ENCODE data around the gene MPPED2. TPM values are rescaled to one million over a fixed set of nuclear protein-coding genes. Genes with fewer than 3 reads are reported as not detected.

MPPED2 gene
- total RNA-seq, 6 experiments from 2014 or later, result 0.12 to 1.8 (median 0.75) TPM

DNA sequence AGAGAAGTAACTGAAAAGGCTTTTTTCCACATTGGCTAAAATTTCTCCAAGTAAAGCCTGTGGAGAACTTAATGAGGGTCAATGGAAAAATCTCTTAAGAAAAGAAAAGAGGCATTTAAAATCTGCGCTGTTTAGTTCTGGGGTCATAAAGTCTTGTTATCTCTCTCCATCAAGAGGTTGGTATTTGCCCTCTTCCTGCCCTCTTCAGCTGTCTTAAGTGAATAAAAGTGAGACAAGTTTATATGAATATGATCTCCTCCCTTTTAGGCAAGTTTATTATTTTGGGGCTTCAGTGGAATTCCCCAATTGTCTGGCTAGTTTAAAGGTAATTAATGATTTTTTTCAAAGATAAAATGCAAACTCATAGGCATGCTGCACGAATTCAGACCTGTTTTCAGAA is 173.6 kb downstream of the MPPED2 start:
- WGBS (ENCODE audit: insufficient coverage, low coverage, low lambda C conversion rate, missing lambda C conversion rate), result 44% methylated on average over 2 of the region's 2 CpGs
- Histone ChIP-seq H3K4me1 (no peaks in the 10 kb centered on the region), H3K4me3 (no peak overlapping the region), H3K27me3 (no peaks in the 10 kb centered on the region), H3K36me3 (no peaks in the 10 kb centered on the region), H3K9me3 (no peaks in the 10 kb centered on the region), H3K27ac (no peak overlapping the region)
- no peak for TF ChIP-seq POLR2A (IDR thresholded peaks at IDR 0.05)
- TF ChIP-seq, protein P1, sequence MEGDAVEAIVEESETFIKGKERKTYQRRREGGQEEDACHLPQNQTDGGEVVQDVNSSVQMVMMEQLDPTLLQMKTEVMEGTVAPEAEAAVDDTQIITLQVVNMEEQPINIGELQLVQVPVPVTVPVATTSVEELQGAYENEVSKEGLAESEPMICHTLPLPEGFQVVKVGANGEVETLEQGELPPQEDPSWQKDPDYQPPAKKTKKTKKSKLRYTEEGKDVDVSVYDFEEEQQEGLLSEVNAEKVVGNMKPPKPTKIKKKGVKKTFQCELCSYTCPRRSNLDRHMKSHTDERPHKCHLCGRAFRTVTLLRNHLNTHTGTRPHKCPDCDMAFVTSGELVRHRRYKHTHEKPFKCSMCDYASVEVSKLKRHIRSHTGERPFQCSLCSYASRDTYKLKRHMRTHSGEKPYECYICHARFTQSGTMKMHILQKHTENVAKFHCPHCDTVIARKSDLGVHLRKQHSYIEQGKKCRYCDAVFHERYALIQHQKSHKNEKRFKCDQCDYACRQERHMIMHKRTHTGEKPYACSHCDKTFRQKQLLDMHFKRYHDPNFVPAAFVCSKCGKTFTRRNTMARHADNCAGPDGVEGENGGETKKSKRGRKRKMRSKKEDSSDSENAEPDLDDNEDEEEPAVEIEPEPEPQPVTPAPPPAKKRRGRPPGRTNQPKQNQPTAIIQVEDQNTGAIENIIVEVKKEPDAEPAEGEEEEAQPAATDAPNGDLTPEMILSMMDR (IDR thresholded peaks at IDR 0.05), result no peak
- no peak for DNase-seq
- intact Hi-C loops (cut with DNase I), result no loop called here
- ATAC-seq, result no peak

DNA sequence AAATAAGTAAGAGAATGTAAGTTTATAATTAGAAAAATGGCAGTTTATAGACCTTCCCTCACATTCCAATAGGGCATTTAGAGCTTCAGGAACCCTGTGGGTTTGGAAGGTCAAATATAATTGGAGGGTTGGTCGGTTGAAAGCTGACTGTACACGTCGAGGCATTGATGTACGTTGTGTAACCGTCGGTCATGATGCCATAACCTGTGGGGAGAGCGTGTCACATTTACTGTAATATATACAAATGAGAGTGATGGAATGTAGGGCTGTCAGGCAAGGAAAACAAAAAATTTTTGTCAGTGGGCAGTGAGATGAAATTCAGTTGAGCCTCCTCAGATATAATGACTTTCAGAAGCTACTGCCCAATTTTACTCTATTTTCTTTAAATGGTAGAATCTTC is 174.8 kb downstream of the MPPED2 start:
- no peak overlapping the region for H3K27ac ChIP-seq
- no peak for TF ChIP-seq POLR2A (IDR thresholded peaks at IDR 0.05)
- TF ChIP-seq, protein P1 (IDR thresholded peaks at IDR 0.05), result no peak
- H3K36me3 ChIP-seq, result no peaks in the 10 kb centered on the region
- no peak overlapping the region for H3K4me3 ChIP-seq
- DNase-seq, result no peak
- no peaks in the 10 kb centered on the region for H3K9me3 ChIP-seq
- intact Hi-C loops (cut with DNase I), result no loop called here
- WGBS (ENCODE audit: insufficient coverage, low coverage, low lambda C conversion rate, missing lambda C conversion rate), result 82% methylated on average over 6 of the region's 7 CpGs
- H3K27me3 ChIP-seq, result no peaks in the 10 kb centered on the region
- no peaks in the 10 kb centered on the region for H3K4me1 ChIP-seq
- no peak for ATAC-seq

DNA sequence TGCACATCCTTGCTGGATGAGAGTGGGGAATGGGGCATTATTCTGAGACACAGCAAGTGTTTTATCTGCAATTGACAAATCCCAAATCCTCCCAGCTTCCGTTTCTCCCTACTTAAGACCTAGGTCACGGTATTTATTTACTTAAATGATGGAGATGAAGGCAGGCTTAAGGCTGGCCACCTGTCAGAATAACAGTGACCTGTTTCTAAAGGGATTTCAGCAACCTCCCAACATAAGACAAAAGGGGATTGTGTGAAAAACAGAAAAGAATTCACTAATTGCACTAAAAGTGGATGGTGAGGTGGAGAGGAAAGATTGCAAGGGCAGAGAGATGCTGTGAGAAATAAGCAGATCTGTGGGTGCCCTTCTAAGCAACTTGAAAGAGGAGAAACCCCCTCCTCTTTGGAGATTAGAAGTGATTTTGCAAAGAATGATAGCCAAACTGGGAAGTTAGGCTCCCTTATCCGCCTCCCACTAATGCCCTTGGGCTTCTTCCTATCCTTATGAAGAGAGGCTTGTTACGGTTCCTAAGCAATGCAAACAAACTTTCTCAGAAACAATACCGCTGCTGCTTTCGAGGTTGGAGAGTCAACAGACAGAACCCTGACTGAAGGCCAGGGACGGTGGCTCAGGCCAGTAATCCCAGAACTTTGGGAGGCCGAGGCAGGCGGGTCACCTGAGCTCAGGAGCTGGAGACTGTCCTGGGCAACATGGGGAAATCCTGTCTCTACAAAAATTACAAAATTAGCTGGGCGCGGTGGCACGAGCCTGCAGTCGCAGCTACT is 179.0 kb downstream of the MPPED2 start:
- Histone ChIP-seq H3K27me3 (no peaks in the 10 kb centered on the region), H3K36me3 (no peaks in the 10 kb centered on the region), H3K9me3 (no peaks in the 10 kb centered on the region), H3K27ac (no peak overlapping the region), H3K4me3 (no peak overlapping the region), H3K4me1 (no peaks in the 10 kb centered on the region)
- TF ChIP-seq, protein P1 (IDR thresholded peaks at IDR 0.05), result no peak
- no peak for TF ChIP-seq POLR2A (IDR thresholded peaks at IDR 0.05)
- ATAC-seq (no peak), DNase-seq (no peak)
- WGBS (ENCODE audit: insufficient coverage, low coverage, low lambda C conversion rate, missing lambda C conversion rate), result 62% methylated on average over 7 of the region's 13 CpGs
- intact Hi-C loops (cut with DNase I), result no loop called here

DNA sequence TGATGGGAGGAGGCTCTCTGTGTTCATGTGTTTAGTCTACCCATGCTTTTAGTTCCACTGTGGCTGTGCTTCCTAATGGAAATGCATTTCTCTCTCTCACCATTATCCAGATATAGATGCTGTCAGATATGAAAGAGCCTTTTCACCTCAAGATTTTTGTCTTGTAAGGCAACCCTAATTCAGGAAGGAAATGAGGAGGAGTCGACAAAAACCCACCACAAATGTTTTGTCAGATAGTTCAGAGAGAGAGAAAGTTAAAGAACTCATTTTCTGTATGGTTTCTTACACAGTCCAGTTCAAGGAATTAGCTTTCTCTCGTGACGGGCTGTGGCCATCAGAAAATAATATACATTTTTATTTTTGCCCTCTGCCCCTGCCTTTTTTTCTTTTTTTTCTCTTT is 180.8 kb downstream of the MPPED2 start:
- H3K27ac ChIP-seq, result no peak overlapping the region
- H3K36me3 ChIP-seq, result no peaks in the 10 kb centered on the region
- 44% methylated on average over 3 of the region's 3 CpGs for WGBS (ENCODE audit: insufficient coverage, low coverage, low lambda C conversion rate, missing lambda C conversion rate)
- no peak for DNase-seq
- no peaks in the 10 kb centered on the region for H3K27me3 ChIP-seq
- H3K4me1 ChIP-seq, result no peaks in the 10 kb centered on the region
- no peak overlapping the region for H3K4me3 ChIP-seq
- ATAC-seq, result no peak
- TF ChIP-seq, protein P1 (IDR thresholded peaks at IDR 0.05), result no peak
- no peak for TF ChIP-seq POLR2A (IDR thresholded peaks at IDR 0.05)
- no peaks in the 10 kb centered on the region for H3K9me3 ChIP-seq
- intact Hi-C loops (cut with DNase I), result no loop called here
